SK-N-SH (cell line): Measurements from ENCODE around the gene HRH3. TPM values are rescaled to one million over a fixed set of nuclear protein-coding genes. Genes with fewer than 3 reads are reported as not detected.

ENCODE experiments used
- CTCF ChIA-PET: fragments of 300-600, 350-600 bp; formaldehyde crosslinking; extraction: SDS; loops from one replicate; lab custom pipeline; 2021; lab: Yijun Ruan, JAX
- POLR2A ChIA-PET: fragments of 350-600 bp; sonication (Branson Sonifier 250); formaldehyde crosslinking; extraction: SDS; loops from one replicate; lab custom pipeline; 2020; ENCODE audit warnings: antibody characterized with exemption, inconsistent platforms; lab: Yijun Ruan, JAX
- DNase-seq: peaks from one replicate; pipeline ENCODE4 v3.0.0; 2012
- H2AFZ ChIP-seq: fragments of 200-600 bp; sonication (generic); 2 replicates; pipeline ENCODE4 v1.8.1; 2016; ENCODE audit warnings: antibody characterized with exemption, mild to moderate bottlenecking, low read depth
- H3F3A ChIP-seq: fragments of 200-600 bp; sonication (generic); replicated peaks from 2 replicates; pipeline ENCODE3; 2016; ENCODE audit warnings: antibody characterized with exemption, mild to moderate bottlenecking; ENCODE audit not compliant: insufficient read depth
- H3K27ac ChIP-seq, 2 experiments: fragments of 200-500 bp in 1 of 2; fragments of 200-600 bp in 1 of 2; sonication (Bioruptor generic) in 1 of 2; sonication (generic), shearing (Covaris generic) in 1 of 2; 2 replicates each; pipeline versions ENCODE4 v1.5.1 to v1.6.1; 2014 to 2016; ENCODE audit warnings: low read depth in 2 of 2, inconsistent platforms in 1 of 2, low read length in 1 of 2, mild to moderate bottlenecking in 1 of 2, mixed read lengths in 1 of 2
- H3K27me3 ChIP-seq: fragments of 200-600 bp; sonication (generic), shearing (Covaris generic); 2 replicates; pipeline ENCODE4 v1.6.1; 2016; ENCODE audit warnings: mixed run types; ENCODE audit not compliant: insufficient read depth
- H3K36me3 ChIP-seq, 2 experiments: fragments of 200-500 bp in 1 of 2; fragments of 200-600 bp in 1 of 2; sonication (Bioruptor generic) in 1 of 2; sonication (generic) in 1 of 2; replicated peaks in 1 of 2; 2 replicates each; pipeline versions ENCODE3 to v1.5.1; 2014 to 2016; ENCODE audit warnings: low read length in 1 of 2, mild to moderate bottlenecking in 1 of 2; ENCODE audit not compliant: insufficient read depth in 2 of 2, control insufficient read depth in 1 of 2
- H3K4me1 ChIP-seq, 2 experiments: fragments of 200-500 bp in 1 of 2; fragments of 200-600 bp in 1 of 2; sonication (Bioruptor generic) in 1 of 2; sonication (generic), shearing (Covaris generic) in 1 of 2; 2 replicates each; pipeline versions ENCODE4 v1.5.1 to v1.6.1; 2014 to 2016; ENCODE audit warnings: low read depth in 1 of 2, low read length in 1 of 2, mixed run types in 1 of 2; ENCODE audit not compliant: insufficient read depth in 2 of 2, control insufficient read depth in 1 of 2
- H3K4me2 ChIP-seq: fragments of 200-600 bp; sonication (generic), shearing (Covaris generic); 2 replicates; pipeline ENCODE4 v1.6.1; 2017; ENCODE audit warnings: mixed run types
- H3K4me3 ChIP-seq, 2 experiments: fragments of 200-500 bp in 1 of 2; fragments of 200-600 bp in 1 of 2; sonication (Bioruptor generic) in 1 of 2; sonication (generic), shearing (Covaris generic) in 1 of 2; 2 replicates each; pipeline versions ENCODE4 v1.5.1 to v1.8.1; 2014 to 2016; ENCODE audit warnings: low read depth in 2 of 2, inconsistent platforms in 1 of 2, low read length in 1 of 2, mild to moderate bottlenecking in 1 of 2, mixed read lengths in 1 of 2, moderate library complexity in 1 of 2
- H3K79me2 ChIP-seq: fragments of 200-600 bp; sonication (generic); 2 replicates; pipeline ENCODE4 v1.8.1; 2017; ENCODE audit warnings: mild to moderate bottlenecking; ENCODE audit not compliant: insufficient read depth
- H3K9ac ChIP-seq: fragments of 200-600 bp; sonication (generic); 2 replicates; pipeline ENCODE4 v1.6.1; 2017; ENCODE audit warnings: mixed run types
- H3K9me2 ChIP-seq: fragments of 200-600 bp; sonication (generic); 2 replicates; pipeline ENCODE4 v1.6.1; 2017; ENCODE audit warnings: mixed run types
- H3K9me3 ChIP-seq: fragments of 200-600 bp; sonication (generic); 2 replicates; pipeline ENCODE4 v1.6.1; 2017; ENCODE audit warnings: mixed run types, mild to moderate bottlenecking, moderate library complexity
- H4K20me1 ChIP-seq: fragments of 200-600 bp; sonication (generic); 2 replicates; pipeline ENCODE4 v1.6.1; 2017; ENCODE audit warnings: mild to moderate bottlenecking, mixed run types; ENCODE audit not compliant: insufficient read depth
- CHD2 ChIP-seq: fragments of 150-350 bp; IDR thresholded peaks from 2 replicates; pipeline ENCODE4 v1.6.1; 2018; ENCODE audit warnings: low read length; ENCODE audit not compliant: partially characterized antibody
- CTCF ChIP-seq: fragments of 200-600 bp; sonication (generic); IDR thresholded peaks from 2 replicates; pipeline ENCODE4 v1.6.1; 2017; ENCODE audit warnings: antibody characterized with exemption, mild to moderate bottlenecking, moderate library complexity
- ELF1 ChIP-seq: IDR thresholded peaks from 2 replicates; pipeline ENCODE4 v1.4.0; 2012
- EP300 ChIP-seq, 2 experiments: IDR thresholded peaks; 2 replicates each; pipeline versions ENCODE4 v1.4.0 to v1.6.1; 2012; ENCODE audit warnings: borderline replicate concordance in 1 of 2, low read depth in 1 of 2, low read length in 1 of 2
- EZH2phosphoT487 ChIP-seq: fragments of 200-600 bp; sonication (generic); IDR thresholded peaks from 2 replicates; pipeline ENCODE4 v1.6.1; 2017; ENCODE audit warnings: low read depth, mixed run types, mild to moderate bottlenecking, antibody characterized with exemption, moderate library complexity, borderline replicate concordance
- FOSL2 ChIP-seq: IDR thresholded peaks from 2 replicates; pipeline ENCODE4 v1.4.0; 2012; ENCODE audit warnings: low read depth, mild to moderate bottlenecking, moderate library complexity, borderline replicate concordance
- FOXM1 ChIP-seq: IDR thresholded peaks from 2 replicates; pipeline ENCODE4 v1.4.0; 2012; ENCODE audit warnings: low read depth, mild to moderate bottlenecking
- GABPA ChIP-seq: IDR thresholded peaks from 2 replicates; pipeline ENCODE4 v1.4.0; 2012; ENCODE audit warnings: low read depth, mild to moderate bottlenecking
- GATA2 ChIP-seq: sonication (generic); formaldehyde crosslinking; IDR thresholded peaks from 2 replicates; pipeline ENCODE4 v1.5.0; 2020; ENCODE audit warnings: mild to moderate bottlenecking, missing genetic modification reagents
- JUND ChIP-seq: IDR thresholded peaks from 2 replicates; pipeline ENCODE4 v1.4.0; 2012
- MAX ChIP-seq: IDR thresholded peaks from 2 replicates; pipeline ENCODE4 v1.4.0; 2012; ENCODE audit warnings: low read depth
- MEF2A ChIP-seq: IDR thresholded peaks from 2 replicates; pipeline ENCODE4 v1.4.0; 2012; ENCODE audit warnings: low read depth, borderline replicate concordance
- MXI1 ChIP-seq: IDR thresholded peaks from 2 replicates; pipeline ENCODE4 v1.6.1; 2012; ENCODE audit warnings: mild to moderate bottlenecking, low read depth, low read length, improper control_type of control experiment
- NRF1 ChIP-seq: IDR thresholded peaks from 2 replicates; pipeline ENCODE4 v1.6.1; 2012; ENCODE audit warnings: low read depth, mild to moderate bottlenecking, low read length
- POLR2AphosphoS5 ChIP-seq: IDR thresholded peaks from 2 replicates; pipeline ENCODE4 v1.6.1; 2012; ENCODE audit warnings: low read depth, low read length
- RXRA ChIP-seq: IDR thresholded peaks from 2 replicates; pipeline ENCODE4 v1.4.0; 2012; ENCODE audit warnings: low read depth, mild to moderate bottlenecking, borderline replicate concordance
- SIN3A ChIP-seq: IDR thresholded peaks from 2 replicates; pipeline ENCODE4 v1.6.1; 2012; ENCODE audit warnings: low read depth, mild to moderate bottlenecking, low read length, moderate library complexity, borderline replicate concordance
- SMC3 ChIP-seq: IDR thresholded peaks from 2 replicates; pipeline ENCODE4 v1.6.1; 2012; ENCODE audit warnings: low read depth, low read length, improper control_type of control experiment
- TAF1 ChIP-seq: IDR thresholded peaks from 2 replicates; pipeline ENCODE4 v1.6.1; 2012; ENCODE audit warnings: low read depth, mild to moderate bottlenecking, low read length, moderate library complexity, borderline replicate concordance
- TCF12 ChIP-seq: IDR thresholded peaks from 2 replicates; pipeline ENCODE4 v1.4.0; 2012
- TEAD4 ChIP-seq: IDR thresholded peaks from 2 replicates; pipeline ENCODE4 v1.4.0; 2012; ENCODE audit warnings: mild to moderate bottlenecking, borderline replicate concordance; ENCODE audit not compliant: insufficient read depth
- USF1 ChIP-seq: IDR thresholded peaks from 2 replicates; pipeline ENCODE4 v1.4.0; 2012; ENCODE audit warnings: low read depth, borderline replicate concordance
- YY1 ChIP-seq: IDR thresholded peaks from 2 replicates; pipeline ENCODE4 v1.4.0; 2012; ENCODE audit warnings: low read depth, mild to moderate bottlenecking
- ZBTB33 ChIP-seq: IDR thresholded peaks from 2 replicates; pipeline ENCODE4 v1.4.0; 2012; ENCODE audit warnings: low read depth, borderline replicate concordance
- WGBS: methylation state at CpG from one replicate; pipeline ENCODE4 v1.1.6; 2017; ENCODE audit warnings: low lambda C conversion rate; 5-methylcytosine and 5-hydroxymethylcytosine counted together
- polyA plus RNA-seq, 3 experiments: library from polyadenylated mRNA; depleted of rRNA; stranded (reverse); fragments of >200 nt; gene quantifications; 2 replicates each; pipeline ENCODE4 v1.2.3, GENCODE V29; 2012

HRH3 gene
- polyA plus RNA-seq, 1 of the 3 experiments (the other 2 are of a cell fraction): 0.02 TPM

GRCh38 chr20:62181808-62182207 is 38.3 kb downstream of the HRH3 start:
- 93% methylated on average over 2 of the region's 2 CpGs for WGBS
- Histone ChIP-seq H3K9me3 (no peaks in the 10 kb centered on the region), H3K4me1 (peaks cover 6 to 19% of the 10 kb centered on the region in 2 experiments; a peak in 1 of 4 replicates), H3K9me2 (no peaks in the 10 kb centered on the region), H3K4me2 (peak overlapping the region; percentile 89), H2AFZ (no peak overlapping the region), H3K36me3 (peaks cover 7 to 15% of the 10 kb centered on the region in 2 experiments), H4K20me1 (peaks cover 2% of the 10 kb centered on the region; the same call in 1 of the 2 replicates), H3K79me2 (peaks cover 43% of the 10 kb centered on the region), H3F3A (peaks cover 25% of the 10 kb centered on the region), H3K4me3 (peak overlapping the region; percentile 92 to 98), H3K9ac (peak overlapping the region; percentile 97; the same call in 1 of the 2 replicates), H3K27me3 (no peaks in the 10 kb centered on the region), H3K27ac (peak overlapping the region in 1 of 2 experiments; percentile 94; a peak in 1 of 4 replicates)
- no peak for TF ChIP-seq TCF12
- no peak for TF ChIP-seq TEAD4
- TF ChIP-seq SIN3A: no peak
- no peak for TF ChIP-seq USF1
- no peak for TF ChIP-seq CTCF
- no peak for TF ChIP-seq SMC3
- no peak for TF ChIP-seq EP300 (IDR thresholded peaks at IDR 0.05; ENCODE audit: borderline replicate concordance in 1 of 2, low read depth in 1 of 2, low read length in 1 of 2)
- TF ChIP-seq EZH2phosphoT487: no peak
- no peak for TF ChIP-seq CHD2
- TF ChIP-seq GATA2 (CRISPR knock-in tag): no peak
- TF ChIP-seq JUND: no peak
- TF ChIP-seq FOXM1: no peak
- TF ChIP-seq ELF1: no peak
- no peak for TF ChIP-seq MXI1
- no peak for TF ChIP-seq POLR2AphosphoS5
- no peak for TF ChIP-seq TAF1
- ChIA-PET POLR2A (no interaction called here), CTCF (no interaction called here)
- no peak for DNase-seq

GRCh38 chr20:62179162-62179504 is 40.9 kb downstream of the HRH3 start:
- 95% methylated on average over 10 of the region's 14 CpGs for WGBS
- H3K9me3 ChIP-seq: no peaks in the 10 kb centered on the region
- H3K27me3 ChIP-seq: no peaks in the 10 kb centered on the region
- peaks cover 19% of the 10 kb centered on the region for H3K79me2 ChIP-seq
- no peaks in the 10 kb centered on the region for H4K20me1 ChIP-seq
- no peak overlapping the region for H3K4me2 ChIP-seq
- ChIA-PET POLR2A (no interaction called here), CTCF (no interaction called here)
- no peak for DNase-seq
- no peak overlapping the region for H3K4me3 ChIP-seq
- H3K9me2 ChIP-seq: no peaks in the 10 kb centered on the region
- peaks cover 23% of the 10 kb centered on the region for H3F3A ChIP-seq
- no peak overlapping the region for H3K27ac ChIP-seq
- H2AFZ ChIP-seq: no peak overlapping the region
- peaks cover 14 to 28% of the 10 kb centered on the region in 2 experiments for H3K36me3 ChIP-seq
- TF ChIP-seq RXRA (no peak), GABPA (no peak), FOSL2 (no peak), ZBTB33 (no peak), NRF1 (no peak), GATA2 (CRISPR knock-in tag) (no peak), CHD2 (no peak), POLR2AphosphoS5 (no peak), MEF2A (no peak), YY1 (no peak), MAX (no peak), EZH2phosphoT487 (no peak), USF1 (no peak), ELF1 (no peak)
- peaks cover 5 to 19% of the 10 kb centered on the region in 2 experiments; a peak in 1 of 4 replicates for H3K4me1 ChIP-seq
- H3K9ac ChIP-seq: no peak overlapping the region
